NT2/D1 (cell line): ENCODE results near the gene GFRA1.
"Not testable (repeated sequence)": the region's sequence is repeated elsewhere in the genome, so short reads cannot be mapped to it uniquely, and the experiment has no call there.

Source experiments
- YY1 ChIP-seq: IDR thresholded peaks from 2 replicates; pipeline ENCODE4 v1.6.1; 2011; ENCODE audit not compliant: insufficient read length, insufficient read depth
- ZNF274 ChIP-seq: IDR thresholded peaks from 2 replicates; pipeline ENCODE4 v1.6.1; 2011; ENCODE audit warnings: mild to moderate bottlenecking, low read depth, low read length

- TF ChIP-seq YY1, ZNF274: not testable (repeated sequence)
Measured at GRCh38 chr10:116165941-116166340, 107.1 kb downstream of the GFRA1 start.
